HEK293 (cell line): Measurements from ENCODE around the gene CRYBA4.

Source experiments
- CTCF ChIA-PET: fragments of 350-600 bp; formaldehyde crosslinking; extraction: SDS; loops from one replicate; lab custom pipeline; 2021; ENCODE audit warnings: antibody characterized with exemption; lab: Yijun Ruan, JAX
- POLR2A ChIA-PET: fragments of 300-600 bp; formaldehyde crosslinking; extraction: SDS; loops from one replicate; lab custom pipeline; 2020; ENCODE audit warnings: antibody characterized with exemption, inconsistent platforms; lab: Yijun Ruan, JAX
- H3K27ac ChIP-seq: fragments of 200-500 bp; sonication (Bioruptor generic); 2 replicates; pipeline ENCODE4 v1.5.1; 2014; ENCODE audit warnings: low read depth, low read length, control low read depth, inconsistent platforms; ENCODE audit errors: extremely low read depth
- H3K36me3 ChIP-seq, 2 experiments: fragments of 200-500 bp in 1 of 2; sonication (Bioruptor generic) in 1 of 2; 1 replicate in 1 of 2; 2 replicates in 1 of 2; pipeline ENCODE4 v1.5.1; 2014 to 2017; ENCODE audit warnings: inconsistent platforms in 2 of 2, low read length in 2 of 2; ENCODE audit not compliant: control insufficient read depth in 2 of 2, insufficient read depth in 1 of 2
- H3K4me1 ChIP-seq: fragments of 200-500 bp; sonication (Bioruptor generic); 2 replicates; pipeline ENCODE4 v1.5.1; 2014; ENCODE audit warnings: mild to moderate bottlenecking, low read length, inconsistent platforms; ENCODE audit not compliant: control insufficient read depth, insufficient read depth
- H3K4me3 ChIP-seq: 2 replicates; pipeline ENCODE4 v1.5.1; 2011; ENCODE audit warnings: low read depth, mild to moderate bottlenecking, control low read depth, low read length, moderate library complexity
- H3K9me3 ChIP-seq: fragments of 200-500 bp; sonication (Bioruptor generic); 2 replicates; pipeline ENCODE4 v1.5.1; 2014; ENCODE audit warnings: low read depth, low read length, inconsistent platforms; ENCODE audit not compliant: control insufficient read depth, insufficient read depth
- BCL11B ChIP-seq: fragments of 450-650 bp; formaldehyde crosslinking; IDR thresholded peaks from 2 replicates; pipeline ENCODE4 v1.5.1; 2016; ENCODE audit warnings: low read depth, missing biosample characterization, missing genetic modification characterization
- KLF17 ChIP-seq: fragments of 450-650 bp; formaldehyde crosslinking; IDR thresholded peaks from 2 replicates; pipeline ENCODE4 v1.5.1; 2016; ENCODE audit warnings: missing biosample characterization, missing genetic modification characterization
- KLF9 ChIP-seq: fragments of 450-650 bp; formaldehyde crosslinking; IDR thresholded peaks from 2 replicates; pipeline ENCODE4 v1.5.1; 2016; ENCODE audit warnings: missing biosample characterization, missing genetic modification characterization, low read depth
- OSR2 ChIP-seq: fragments of 450-650 bp; formaldehyde crosslinking; IDR thresholded peaks from 2 replicates; pipeline ENCODE4 v1.5.1; 2016; ENCODE audit warnings: missing biosample characterization, missing genetic modification characterization
- REPIN1 ChIP-seq: fragments of 450-650 bp; formaldehyde crosslinking; IDR thresholded peaks from 2 replicates; pipeline ENCODE4 v1.5.1; 2017; ENCODE audit warnings: missing biosample characterization, missing genetic modification characterization, low read depth
- ZBTB21 ChIP-seq: fragments of 450-650 bp; formaldehyde crosslinking; IDR thresholded peaks from 2 replicates; pipeline ENCODE4 v1.5.1; 2017; ENCODE audit warnings: missing biosample characterization, missing genetic modification characterization
- ZFP3 ChIP-seq: fragments of 450-650 bp; formaldehyde crosslinking; IDR thresholded peaks from 2 replicates; pipeline ENCODE4 v1.5.1; 2016; ENCODE audit warnings: low read depth, missing biosample characterization, missing genetic modification characterization
- ZNF112 ChIP-seq: fragments of 450-650 bp; formaldehyde crosslinking; IDR thresholded peaks from 2 replicates; pipeline ENCODE4 v1.5.0; 2017; ENCODE audit warnings: missing biosample characterization, missing genetic modification characterization
- ZNF184 ChIP-seq: fragments of 450-650 bp; IDR thresholded peaks from 2 replicates; pipeline ENCODE4 v1.5.1; 2018; ENCODE audit warnings: missing biosample characterization, mild to moderate bottlenecking, missing genetic modification characterization
- ZNF214 ChIP-seq: fragments of 450-650 bp; formaldehyde crosslinking; IDR thresholded peaks from 2 replicates; pipeline ENCODE4 v1.5.1; 2017; ENCODE audit warnings: missing biosample characterization, mild to moderate bottlenecking, missing genetic modification characterization, borderline replicate concordance
- ZNF223 ChIP-seq: fragments of 450-650 bp; formaldehyde crosslinking; IDR thresholded peaks from 2 replicates; pipeline ENCODE4 v1.5.1; 2016; ENCODE audit warnings: missing biosample characterization, missing genetic modification characterization
- ZNF239 ChIP-seq: fragments of 450-650 bp; formaldehyde crosslinking; IDR thresholded peaks from 2 replicates; pipeline ENCODE4 v1.5.1; 2016; ENCODE audit warnings: missing biosample characterization, missing genetic modification characterization
- ZNF280D ChIP-seq: fragments of 450-650 bp; formaldehyde crosslinking; IDR thresholded peaks from 2 replicates; pipeline ENCODE4 v1.5.1; 2016; ENCODE audit warnings: missing biosample characterization, missing genetic modification characterization
- ZNF350 ChIP-seq: fragments of 450-650 bp; formaldehyde crosslinking; IDR thresholded peaks from 2 replicates; pipeline ENCODE4 v1.5.0; 2017; ENCODE audit warnings: missing biosample characterization, mild to moderate bottlenecking, missing genetic modification characterization
- ZNF394 ChIP-seq: fragments of 450-650 bp; formaldehyde crosslinking; IDR thresholded peaks from 2 replicates; pipeline ENCODE4 v1.5.1; 2016; ENCODE audit warnings: missing biosample characterization, missing genetic modification characterization, mild to moderate bottlenecking, moderate library complexity, borderline replicate concordance
- ZNF426 ChIP-seq: fragments of 450-650 bp; formaldehyde crosslinking; IDR thresholded peaks from 2 replicates; pipeline ENCODE4 v1.5.1; 2017; ENCODE audit warnings: missing biosample characterization, missing genetic modification characterization, mild to moderate bottlenecking, inconsistent platforms, moderate library complexity
- ZNF501 ChIP-seq: fragments of 450-650 bp; formaldehyde crosslinking; IDR thresholded peaks from 2 replicates; pipeline ENCODE4 v1.5.1; 2016; ENCODE audit warnings: missing biosample characterization, missing genetic modification characterization
- ZNF544 ChIP-seq: fragments of 450-650 bp; formaldehyde crosslinking; IDR thresholded peaks from 2 replicates; pipeline ENCODE4 v1.5.0; 2017; ENCODE audit warnings: missing biosample characterization, missing genetic modification characterization
- ZNF654 ChIP-seq: fragments of 450-650 bp; formaldehyde crosslinking; IDR thresholded peaks from 2 replicates; pipeline ENCODE4 v1.5.1; 2016; ENCODE audit warnings: low read depth, missing biosample characterization, missing genetic modification characterization
- ZNF837 ChIP-seq: fragments of 450-650 bp; formaldehyde crosslinking; IDR thresholded peaks from 2 replicates; pipeline ENCODE4 v1.5.1; 2016; ENCODE audit warnings: missing biosample characterization, missing genetic modification characterization
- ZSCAN30 ChIP-seq: fragments of 450-650 bp; IDR thresholded peaks from 2 replicates; pipeline ENCODE4 v1.5.1; 2018; ENCODE audit warnings: missing biosample characterization, mild to moderate bottlenecking, missing genetic modification characterization, moderate library complexity
- TF ChIP-seq, protein P1 (sequence below): fragments of 450-650 bp; formaldehyde crosslinking; IDR thresholded peaks from 2 replicates; pipeline ENCODE4 v1.5.1; 2016; ENCODE audit warnings: missing biosample characterization, missing genetic modification characterization
- TF ChIP-seq, protein P2 (sequence below): fragments of 450-650 bp; formaldehyde crosslinking; IDR thresholded peaks from 2 replicates; pipeline ENCODE4 v1.5.1; 2016; ENCODE audit warnings: missing biosample characterization, missing genetic modification characterization

Gene CRYBA4

GRCh38 chr22:26601726-26602125, 20.0 kb upstream of the CRYBA4 start:
- no peak for TF ChIP-seq ZNF501 (tag by site-specific recombination)
- TF ChIP-seq ZNF350 (tag by site-specific recombination) = no peak
- no peak for TF ChIP-seq ZNF184 (tag by site-specific recombination)
- no peak for TF ChIP-seq OSR2 (tag by site-specific recombination)
- TF ChIP-seq ZNF223 (tag by site-specific recombination) = no peak
- TF ChIP-seq ZNF280D = no peak
- no peak for TF ChIP-seq ZNF654 (tag by site-specific recombination)
- no peak for TF ChIP-seq ZNF239
- no peak for TF ChIP-seq KLF17 (tag by site-specific recombination)
- TF ChIP-seq BCL11B (tag by site-specific recombination) = no peak
- TF ChIP-seq, protein P1, sequence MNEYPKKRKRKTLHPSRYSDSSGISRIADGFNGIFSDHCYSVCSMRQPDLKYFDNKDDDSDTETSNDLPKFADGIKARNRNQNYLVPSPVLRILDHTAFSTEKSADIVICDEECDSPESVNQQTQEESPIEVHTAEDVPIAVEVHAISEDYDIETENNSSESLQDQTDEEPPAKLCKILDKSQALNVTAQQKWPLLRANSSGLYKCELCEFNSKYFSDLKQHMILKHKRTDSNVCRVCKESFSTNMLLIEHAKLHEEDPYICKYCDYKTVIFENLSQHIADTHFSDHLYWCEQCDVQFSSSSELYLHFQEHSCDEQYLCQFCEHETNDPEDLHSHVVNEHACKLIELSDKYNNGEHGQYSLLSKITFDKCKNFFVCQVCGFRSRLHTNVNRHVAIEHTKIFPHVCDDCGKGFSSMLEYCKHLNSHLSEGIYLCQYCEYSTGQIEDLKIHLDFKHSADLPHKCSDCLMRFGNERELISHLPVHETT (tag by site-specific recombination) = no peak
- no peak for TF ChIP-seq ZSCAN30 (tag by site-specific recombination)
- no peak for TF ChIP-seq ZNF837 (tag by site-specific recombination)
- no peak for TF ChIP-seq ZBTB21
- TF ChIP-seq ZNF544 (tag by site-specific recombination) = no peak
- TF ChIP-seq ZFP3 (tag by site-specific recombination) = no peak
- no peak for TF ChIP-seq ZNF214 (tag by site-specific recombination)
- no peak for TF ChIP-seq ZNF112 (tag by site-specific recombination)
- no peak for TF ChIP-seq REPIN1 (tag by site-specific recombination)
- no peak for TF ChIP-seq ZNF394
- Histone ChIP-seq H3K9me3 (no peaks in the 10 kb centered on the region), H3K4me1 (no peaks in the 10 kb centered on the region), H3K36me3 (no peaks in the 10 kb centered on the region), H3K4me3 (no peak overlapping the region), H3K27ac (no peak overlapping the region)
- POLR2A ChIA-PET = no interaction called here
- CTCF ChIA-PET = interaction anchor here (0.6 kb wide), 1 partner anchor 121 kb away, joined by 3 read pairs; no protein-coding TSS in a partner anchor

DNA sequence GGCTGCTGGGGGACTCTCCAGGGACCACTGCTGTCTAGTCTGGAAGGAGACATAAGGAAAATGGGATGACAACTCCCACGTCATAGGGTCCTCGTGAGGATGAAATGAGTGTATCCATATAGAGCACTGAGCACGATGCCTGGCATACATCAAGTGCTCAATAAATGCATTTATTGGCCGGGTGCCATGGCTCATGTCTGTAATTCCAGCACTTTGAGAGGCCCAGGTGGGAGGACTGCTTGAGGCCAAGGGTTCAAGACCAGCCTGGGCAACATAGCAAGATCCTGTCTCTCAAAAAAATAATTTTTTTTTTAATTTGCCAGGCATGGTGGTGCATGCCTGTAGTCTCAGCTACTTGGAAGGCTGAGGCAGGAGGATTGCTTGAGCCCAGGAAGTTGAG, 19.6 kb upstream of the CRYBA4 start:
- ChIA-PET CTCF (no interaction called here), POLR2A (no interaction called here)
- Histone ChIP-seq H3K4me3 (no peak overlapping the region), H3K36me3 (no peaks in the 10 kb centered on the region), H3K4me1 (no peaks in the 10 kb centered on the region), H3K27ac (no peak overlapping the region), H3K9me3 (no peaks in the 10 kb centered on the region)
- TF ChIP-seq KLF9 (tag by site-specific recombination) = no peak
- TF ChIP-seq ZNF426 = no peak
- TF ChIP-seq, protein P2, sequence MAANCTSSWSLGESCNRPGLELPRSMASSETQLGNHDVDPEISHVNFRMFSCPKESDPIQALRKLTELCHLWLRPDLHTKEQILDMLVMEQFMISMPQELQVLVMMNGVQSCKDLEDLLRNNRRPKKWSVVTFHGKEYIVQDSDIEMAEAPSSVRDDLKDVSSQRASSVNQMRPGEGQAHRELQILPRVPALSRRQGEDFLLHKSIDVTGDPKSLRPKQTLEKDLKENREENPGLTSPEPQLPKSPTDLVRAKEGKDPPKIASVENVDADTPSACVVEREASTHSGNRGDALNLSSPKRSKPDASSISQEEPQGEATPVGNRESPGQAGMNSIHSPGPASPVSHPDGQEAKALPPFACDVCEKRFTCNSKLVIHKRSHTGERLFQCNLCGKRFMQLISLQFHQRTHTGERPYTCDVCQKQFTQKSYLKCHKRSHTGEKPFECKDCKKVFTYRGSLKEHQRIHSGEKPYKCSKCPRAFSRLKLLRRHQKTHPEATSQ (tag by site-specific recombination) = no peak
